ENCODE measurements around the gene TNFRSF21.

DNA sequence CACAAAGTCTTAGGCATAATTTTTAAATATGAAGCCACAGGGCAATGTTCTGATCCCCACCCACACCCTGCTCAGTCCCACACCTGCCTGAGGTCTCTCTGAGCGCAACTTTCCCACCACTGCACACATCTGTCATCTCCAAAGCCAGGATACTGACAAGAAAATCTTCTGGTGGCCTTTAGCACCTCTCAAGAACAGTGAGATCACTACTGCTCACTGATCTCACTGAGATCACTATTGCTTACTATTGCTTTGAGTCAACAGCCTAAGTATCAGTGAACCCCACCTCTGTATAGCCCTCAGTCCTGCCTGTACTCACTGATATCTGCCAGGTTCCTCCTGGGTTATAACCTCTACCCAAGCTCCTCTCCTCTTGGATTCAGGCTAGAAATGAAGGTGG, 6.4 kb downstream of the TNFRSF21 start:
- TF ChIP-seq, protein P1, sequence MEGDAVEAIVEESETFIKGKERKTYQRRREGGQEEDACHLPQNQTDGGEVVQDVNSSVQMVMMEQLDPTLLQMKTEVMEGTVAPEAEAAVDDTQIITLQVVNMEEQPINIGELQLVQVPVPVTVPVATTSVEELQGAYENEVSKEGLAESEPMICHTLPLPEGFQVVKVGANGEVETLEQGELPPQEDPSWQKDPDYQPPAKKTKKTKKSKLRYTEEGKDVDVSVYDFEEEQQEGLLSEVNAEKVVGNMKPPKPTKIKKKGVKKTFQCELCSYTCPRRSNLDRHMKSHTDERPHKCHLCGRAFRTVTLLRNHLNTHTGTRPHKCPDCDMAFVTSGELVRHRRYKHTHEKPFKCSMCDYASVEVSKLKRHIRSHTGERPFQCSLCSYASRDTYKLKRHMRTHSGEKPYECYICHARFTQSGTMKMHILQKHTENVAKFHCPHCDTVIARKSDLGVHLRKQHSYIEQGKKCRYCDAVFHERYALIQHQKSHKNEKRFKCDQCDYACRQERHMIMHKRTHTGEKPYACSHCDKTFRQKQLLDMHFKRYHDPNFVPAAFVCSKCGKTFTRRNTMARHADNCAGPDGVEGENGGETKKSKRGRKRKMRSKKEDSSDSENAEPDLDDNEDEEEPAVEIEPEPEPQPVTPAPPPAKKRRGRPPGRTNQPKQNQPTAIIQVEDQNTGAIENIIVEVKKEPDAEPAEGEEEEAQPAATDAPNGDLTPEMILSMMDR (IDR thresholded peaks at IDR 0.05; ENCODE audit: borderline replicate concordance, extremely low read depth, low read length, poor library complexity, severe bottlenecking): no peak
- TF ChIP-seq EZH2 (IDR thresholded peaks at IDR 0.05; ENCODE audit: borderline replicate concordance, low read depth, low read length, severe bottlenecking): no peak

All from DND-41 (cell line).